Kidney tubule cell (primary cell): ENCODE measurements around the gene SPANXC.
A peak's percentile ranks its signal among the peaks of the same experiment; 100 is the strongest.
"Not testable (repeated sequence)": the region's sequence is repeated elsewhere in the genome, so short reads cannot be mapped to it uniquely, and the experiment has no call there.

ENCODE experiments used
- DNase-seq: peaks from one replicate; pipeline ENCODE4 v3.0.0-alpha.2; 2018; ENCODE audit warnings: low spot score

SPANXC gene

GRCh38 chrX:141242417-141242816 lies at the start of gene SPANXC:
Gene SPANXC (minus strand): TSS chrX:141242517. CDS start chrX:141242457, 60 bp downstream.
- not testable (repeated sequence) for DNase-seq

GRCh38 chrX:141279476-141279875 lies 37.2 kb upstream of the SPANXC start:
- no peak for DNase-seq

GRCh38 chrX:141278306-141278705 lies 36.0 kb upstream of the SPANXC start:
- peak; percentile 40 for DNase-seq

GRCh38 chrX:141258080-141258479 lies 15.8 kb upstream of the SPANXC start:
- DNase-seq: no peak

- peak; percentile 46 for DNase-seq
These were observed 20.7 kb downstream of the SPANXC start for GRCh38 chrX:141221611-141222010.

GRCh38 chrX:141220342-141221008 lies 21.8 kb downstream of the SPANXC start:
- peak; percentile 85 for DNase-seq

- DNase-seq: no peak
These were observed 28.1 kb downstream of the SPANXC start for GRCh38 chrX:141214196-141214595.

- DNase-seq: no peak
These were observed 40.4 kb downstream of the SPANXC start for GRCh38 chrX:141201962-141202361.
